Choroid plexus epithelial cell (primary cell): Measurements from ENCODE around the gene ABT1.

ENCODE experiments used
- DNase-seq: peaks from one replicate; pipeline ENCODE4 v3.0.0-alpha.2; 2010; ENCODE audit warnings: low read depth
- H3K4me3 ChIP-seq: 2 replicates; pipeline ENCODE4 v1.5.1; 2011; ENCODE audit warnings: low read depth, mild to moderate bottlenecking, control low read depth, low read length, moderate library complexity
- TF ChIP-seq, protein P1 (sequence below): conservative IDR thresholded peaks from 2 replicates; pipeline ENCODE4 v1.5.1; 2011; ENCODE audit warnings: low read depth, mild to moderate bottlenecking, control low read depth, inconsistent platforms, low read length, moderate library complexity

ABT1 gene

DNA sequence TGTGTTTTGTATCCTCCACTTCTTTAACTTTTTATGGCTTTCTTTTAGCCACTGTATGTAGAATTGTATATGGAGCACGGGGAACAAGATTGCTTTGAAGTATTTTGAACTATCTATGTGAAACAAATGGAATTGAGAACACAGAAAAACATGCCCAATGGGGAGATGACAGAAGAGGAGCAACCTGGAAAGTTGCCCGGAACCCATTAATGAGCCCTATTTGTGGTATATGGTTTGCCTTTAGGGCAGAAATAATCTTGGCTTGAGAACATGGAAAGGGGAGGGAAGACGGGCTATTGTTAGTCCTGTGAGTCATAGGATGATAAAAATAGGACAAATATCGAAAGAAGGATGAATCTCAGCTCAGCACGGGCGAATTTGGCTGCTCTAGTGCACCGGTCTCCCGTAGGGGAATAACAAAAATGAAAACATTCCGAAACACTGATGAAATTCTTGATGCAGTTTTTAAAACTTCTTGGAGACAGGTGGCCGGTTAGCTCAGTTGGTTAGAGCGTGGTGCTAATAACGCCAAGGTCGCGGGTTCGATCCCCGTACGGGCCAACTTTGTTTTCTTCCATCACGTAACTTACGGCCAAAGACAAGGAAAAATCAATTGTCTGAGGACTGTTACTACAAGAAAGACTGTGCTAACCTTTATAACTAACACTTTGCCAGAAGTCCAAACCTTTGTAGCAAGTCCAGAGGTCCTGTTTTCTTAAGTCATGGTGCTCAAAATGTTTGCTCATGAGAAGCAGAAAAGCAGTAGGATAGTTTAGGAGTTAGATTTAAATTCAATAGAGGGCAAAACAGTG is 42.9 kb upstream of the ABT1 start:
- peak; percentile 96 for DNase-seq
- TF ChIP-seq, protein P1, sequence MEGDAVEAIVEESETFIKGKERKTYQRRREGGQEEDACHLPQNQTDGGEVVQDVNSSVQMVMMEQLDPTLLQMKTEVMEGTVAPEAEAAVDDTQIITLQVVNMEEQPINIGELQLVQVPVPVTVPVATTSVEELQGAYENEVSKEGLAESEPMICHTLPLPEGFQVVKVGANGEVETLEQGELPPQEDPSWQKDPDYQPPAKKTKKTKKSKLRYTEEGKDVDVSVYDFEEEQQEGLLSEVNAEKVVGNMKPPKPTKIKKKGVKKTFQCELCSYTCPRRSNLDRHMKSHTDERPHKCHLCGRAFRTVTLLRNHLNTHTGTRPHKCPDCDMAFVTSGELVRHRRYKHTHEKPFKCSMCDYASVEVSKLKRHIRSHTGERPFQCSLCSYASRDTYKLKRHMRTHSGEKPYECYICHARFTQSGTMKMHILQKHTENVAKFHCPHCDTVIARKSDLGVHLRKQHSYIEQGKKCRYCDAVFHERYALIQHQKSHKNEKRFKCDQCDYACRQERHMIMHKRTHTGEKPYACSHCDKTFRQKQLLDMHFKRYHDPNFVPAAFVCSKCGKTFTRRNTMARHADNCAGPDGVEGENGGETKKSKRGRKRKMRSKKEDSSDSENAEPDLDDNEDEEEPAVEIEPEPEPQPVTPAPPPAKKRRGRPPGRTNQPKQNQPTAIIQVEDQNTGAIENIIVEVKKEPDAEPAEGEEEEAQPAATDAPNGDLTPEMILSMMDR: no peak
- peak overlapping the region; percentile 60 for H3K4me3 ChIP-seq

DNA sequence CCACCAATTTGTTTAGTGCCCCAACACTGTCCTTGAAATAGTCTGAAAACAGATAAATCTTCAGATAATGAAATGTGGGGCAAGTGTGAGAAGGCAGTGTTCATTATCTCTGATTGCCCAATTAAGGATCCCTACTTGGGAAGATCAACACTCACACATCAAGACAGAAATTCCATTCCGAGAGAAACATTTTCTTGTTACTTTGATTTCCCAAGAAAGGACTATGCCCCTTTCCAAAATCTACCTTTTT is 42.4 kb upstream of the ABT1 start:
- no peak for DNase-seq
- TF ChIP-seq, protein P1: no peak
- H3K4me3 ChIP-seq: peak overlapping the region; percentile 51

DNA sequence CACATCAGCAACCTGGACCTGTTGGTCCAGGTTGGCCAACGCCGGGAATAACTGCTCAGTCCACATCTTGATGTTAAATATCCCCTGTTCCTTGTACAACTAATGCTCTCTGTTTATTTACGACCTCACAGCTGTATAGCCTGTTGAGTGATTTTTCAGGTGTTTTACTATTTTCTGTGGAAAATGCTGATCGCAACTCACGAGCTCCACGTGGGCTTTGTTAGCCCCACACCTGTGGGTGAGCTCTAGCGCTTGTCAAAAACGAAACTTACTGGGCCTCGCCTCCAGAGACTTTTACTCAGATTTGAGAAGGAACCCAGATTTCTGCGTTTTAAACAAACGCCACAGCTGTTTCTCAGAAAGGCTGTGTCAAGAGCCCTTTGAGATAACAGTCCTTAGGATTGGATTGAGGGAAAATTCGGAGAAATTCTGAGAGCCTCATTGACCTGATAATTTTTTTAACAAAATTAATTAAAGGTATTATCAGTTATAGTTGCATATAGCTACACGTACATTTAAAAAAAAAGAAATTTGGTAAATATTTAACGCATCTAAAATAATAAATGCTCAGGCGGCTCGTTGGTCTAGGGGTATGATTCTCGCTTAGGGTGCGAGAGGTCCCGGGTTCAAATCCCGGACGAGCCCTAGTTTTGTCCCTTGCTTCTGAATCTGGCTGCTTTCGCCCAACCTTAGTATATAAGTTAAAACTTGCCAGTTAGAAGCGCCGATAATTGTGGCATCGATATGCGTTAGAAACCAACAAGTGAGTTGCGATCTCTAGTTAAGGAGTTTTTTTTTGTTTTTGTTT is 41.9 kb upstream of the ABT1 start:
- DNase-seq: peak; percentile 71
- TF ChIP-seq, protein P1: no peak
- peak overlapping the region; percentile 51 for H3K4me3 ChIP-seq

DNA sequence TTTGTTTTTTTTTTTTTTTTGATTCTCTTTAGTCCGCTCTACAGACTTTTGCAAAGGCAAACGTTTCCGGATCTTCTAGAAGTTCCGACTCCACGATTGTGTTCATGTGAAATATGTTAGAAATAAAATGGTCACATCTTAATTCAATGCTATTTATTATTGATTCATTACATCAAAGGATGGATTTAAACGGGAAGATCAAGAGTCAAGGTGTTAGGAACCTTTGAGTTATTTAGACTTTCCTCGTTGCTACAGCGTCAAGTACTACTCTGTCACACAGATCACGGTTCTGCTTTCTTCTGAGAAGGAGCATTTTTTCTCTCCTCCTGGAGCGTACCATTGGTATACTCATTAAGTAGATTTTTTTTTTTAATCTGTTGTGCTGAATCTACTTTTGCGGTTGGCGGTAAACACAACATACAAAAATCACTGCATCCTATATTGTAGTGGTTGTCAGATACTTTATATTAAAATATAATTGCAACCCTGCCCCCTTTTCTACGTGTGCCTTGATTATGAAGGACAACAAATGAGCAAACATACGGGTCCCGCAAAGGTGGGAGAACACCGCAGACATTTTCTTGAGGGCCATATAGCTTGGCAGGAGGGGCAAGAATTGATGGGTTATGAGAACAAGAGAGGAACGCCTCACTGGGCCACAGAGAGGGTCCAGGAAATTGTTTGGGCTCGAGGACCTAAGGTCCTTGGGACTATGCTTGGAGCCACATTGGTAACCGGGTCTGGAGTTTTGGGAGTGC is 41.1 kb upstream of the ABT1 start:
- TF ChIP-seq, protein P1: no peak
- peak overlapping the region; percentile 51 for H3K4me3 ChIP-seq
- DNase-seq: peak; percentile 56

DNA sequence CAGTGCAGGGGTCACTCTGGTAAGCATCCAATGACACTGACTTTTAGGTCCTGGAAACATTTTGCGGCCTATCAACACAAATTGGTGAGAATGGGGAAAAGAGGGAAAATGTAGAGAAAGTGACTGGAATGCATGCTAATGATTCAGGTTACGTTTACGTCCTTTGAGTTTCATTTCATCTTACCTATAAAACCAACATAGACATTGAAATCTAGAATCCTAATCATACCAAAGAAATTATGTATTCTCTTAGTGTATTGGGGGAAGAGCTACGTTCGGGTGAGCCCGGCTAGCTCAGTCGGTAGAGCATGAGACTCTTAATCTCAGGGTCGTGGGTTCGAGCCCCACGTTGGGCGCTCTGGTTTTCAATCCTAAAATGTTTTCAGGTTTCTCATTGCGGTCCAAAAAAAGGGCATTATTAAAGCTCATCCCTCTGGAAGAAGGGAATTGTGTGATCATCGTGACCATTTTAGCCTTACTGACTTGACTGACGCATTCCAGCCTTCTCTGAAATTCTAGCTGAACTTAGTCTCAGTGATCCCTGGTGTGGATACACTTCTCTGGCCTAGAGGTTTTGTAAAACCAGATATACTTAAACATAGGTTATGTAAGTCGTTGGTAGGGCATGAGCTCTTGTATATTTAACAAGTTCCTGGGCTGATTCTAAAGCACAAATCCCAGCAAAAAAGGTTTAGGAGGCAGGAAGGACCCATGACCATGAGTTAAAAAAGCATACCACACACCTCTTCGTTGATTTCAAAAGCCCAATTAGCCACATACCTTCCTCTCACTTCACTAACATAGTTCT is 40.3 kb upstream of the ABT1 start:
- TF ChIP-seq, protein P1: no peak
- peak overlapping the region; percentile 51 for H3K4me3 ChIP-seq
- peak; percentile 90 for DNase-seq
